IMR-90 (cell line): ENCODE measurements around the gene TSPYL1.

ENCODE experiments used
- MXI1 ChIP-seq: IDR thresholded peaks from 2 replicates; pipeline ENCODE4 v1.6.1; 2012; ENCODE audit warnings: low read depth, mild to moderate bottlenecking, low read length, moderate library complexity, borderline replicate concordance
- POLR2A ChIP-seq: IDR thresholded peaks from 2 replicates; pipeline ENCODE4 v1.6.1; 2012; ENCODE audit warnings: mild to moderate bottlenecking, low read depth, low read length
- TF ChIP-seq, protein P1 (sequence below): conservative IDR thresholded peaks from 2 replicates; pipeline ENCODE4 v1.5.1; 2012; ENCODE audit warnings: mild to moderate bottlenecking, low read depth, low read length, improper control_type of control experiment

DNA sequence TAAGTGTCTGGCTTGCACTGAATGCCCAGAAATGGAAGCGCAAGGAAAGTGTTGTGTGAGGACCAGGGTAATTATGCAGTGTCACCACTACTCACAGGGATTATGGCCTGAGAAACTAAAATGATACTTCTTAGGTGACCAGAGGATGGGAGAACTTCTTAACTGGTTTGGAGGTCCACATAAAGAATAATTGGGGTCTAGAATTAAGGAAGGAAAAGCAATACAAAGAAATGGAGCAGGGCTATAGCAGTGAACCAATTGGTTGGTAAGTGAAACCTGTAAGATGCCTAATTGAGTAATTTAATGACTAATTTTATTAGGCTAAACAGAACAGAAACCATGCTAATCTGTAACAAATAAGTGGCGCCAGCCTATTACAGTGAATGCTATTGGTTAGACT, 31.2 kb downstream of the TSPYL1 start:
- no peak for TF ChIP-seq MXI1
- TF ChIP-seq, protein P1, sequence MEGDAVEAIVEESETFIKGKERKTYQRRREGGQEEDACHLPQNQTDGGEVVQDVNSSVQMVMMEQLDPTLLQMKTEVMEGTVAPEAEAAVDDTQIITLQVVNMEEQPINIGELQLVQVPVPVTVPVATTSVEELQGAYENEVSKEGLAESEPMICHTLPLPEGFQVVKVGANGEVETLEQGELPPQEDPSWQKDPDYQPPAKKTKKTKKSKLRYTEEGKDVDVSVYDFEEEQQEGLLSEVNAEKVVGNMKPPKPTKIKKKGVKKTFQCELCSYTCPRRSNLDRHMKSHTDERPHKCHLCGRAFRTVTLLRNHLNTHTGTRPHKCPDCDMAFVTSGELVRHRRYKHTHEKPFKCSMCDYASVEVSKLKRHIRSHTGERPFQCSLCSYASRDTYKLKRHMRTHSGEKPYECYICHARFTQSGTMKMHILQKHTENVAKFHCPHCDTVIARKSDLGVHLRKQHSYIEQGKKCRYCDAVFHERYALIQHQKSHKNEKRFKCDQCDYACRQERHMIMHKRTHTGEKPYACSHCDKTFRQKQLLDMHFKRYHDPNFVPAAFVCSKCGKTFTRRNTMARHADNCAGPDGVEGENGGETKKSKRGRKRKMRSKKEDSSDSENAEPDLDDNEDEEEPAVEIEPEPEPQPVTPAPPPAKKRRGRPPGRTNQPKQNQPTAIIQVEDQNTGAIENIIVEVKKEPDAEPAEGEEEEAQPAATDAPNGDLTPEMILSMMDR: no peak
- TF ChIP-seq POLR2A: no peak
